ENCODE results near the gene CSNK1G1. TPM values are rescaled to one million over a fixed set of nuclear protein-coding genes. Genes with fewer than 3 reads are reported as not detected.
"Not testable (repeated sequence)": the region's sequence is repeated elsewhere in the genome, so short reads cannot be mapped to it uniquely, and the experiment has no call there.

The CSNK1G1 gene
- 6.3 and 9.7 TPM in 2 replicates for polyA plus RNA-seq (2014; cell fraction: cytosol; rRNA removed)
- polyA plus RNA-seq (2014; cell fraction: nucleus; rRNA removed) = 4.7 and 5.8 TPM in 2 replicates

DNA sequence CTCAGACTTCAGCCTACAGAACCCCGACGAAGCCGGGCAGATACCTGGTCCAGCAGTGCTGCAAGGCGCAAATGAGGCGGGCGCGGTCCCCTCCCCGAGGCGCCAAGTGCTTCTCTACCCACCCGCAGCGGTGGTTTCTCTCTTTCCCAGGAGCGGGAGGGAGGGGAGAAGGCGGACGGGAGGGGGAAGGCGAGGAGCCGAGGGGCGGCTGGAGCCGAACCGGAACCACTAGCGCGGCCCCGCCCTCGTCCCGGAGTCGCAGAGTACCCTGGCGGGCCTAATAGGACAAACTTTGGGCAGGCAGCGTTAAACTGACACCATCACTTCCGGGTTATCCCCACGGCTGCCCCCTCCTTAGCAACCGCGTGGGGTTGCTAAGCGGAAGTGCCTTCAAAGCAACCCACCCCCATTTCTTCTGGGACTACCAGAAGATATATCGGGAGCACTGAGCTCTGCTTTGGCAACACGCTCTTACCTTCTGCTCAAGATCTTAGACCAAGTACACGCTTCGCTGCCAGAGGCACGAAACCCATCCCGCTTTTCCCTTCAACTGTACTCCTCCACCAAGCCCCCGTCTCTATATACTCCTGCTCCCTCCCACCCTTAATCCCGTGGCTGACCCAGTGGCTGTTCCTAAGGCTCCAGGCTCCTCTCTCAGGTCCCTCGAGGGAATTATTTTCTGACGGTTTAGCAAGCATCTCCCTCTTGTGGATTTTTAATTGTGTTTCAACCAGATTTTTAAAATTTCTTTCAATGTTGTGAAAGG, at the start of gene CSNK1G1:
Gene CSNK1G1, minus strand, starts transcription at position 230 of the 766 bp plus-strand sequence. CDS start 55,674 bp downstream, outside the sequence.
- peak; percentile 97 for DNase-seq (ENCODE audit: low spot score)

DNA sequence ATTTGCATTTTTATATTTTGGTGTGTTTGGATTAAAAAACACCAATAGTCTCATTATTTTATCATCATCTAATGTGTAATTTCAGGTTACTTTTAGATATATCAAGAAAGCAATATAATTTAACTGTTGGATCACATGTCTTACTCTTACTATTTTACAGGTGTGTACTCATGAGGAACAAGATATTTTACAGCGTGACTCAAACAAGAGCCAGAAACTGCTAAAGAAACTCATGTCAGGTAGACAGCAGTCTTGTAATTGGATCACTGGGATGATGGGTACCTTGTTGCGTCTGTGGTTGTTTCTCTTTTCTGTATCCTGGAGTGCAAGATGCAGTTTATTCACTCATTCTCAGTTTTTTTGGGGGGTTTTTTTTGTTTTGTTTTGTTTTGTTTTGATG, 44.6 kb upstream of the CSNK1G1 start:
- no peak for DNase-seq (ENCODE audit: low spot score)

DNA sequence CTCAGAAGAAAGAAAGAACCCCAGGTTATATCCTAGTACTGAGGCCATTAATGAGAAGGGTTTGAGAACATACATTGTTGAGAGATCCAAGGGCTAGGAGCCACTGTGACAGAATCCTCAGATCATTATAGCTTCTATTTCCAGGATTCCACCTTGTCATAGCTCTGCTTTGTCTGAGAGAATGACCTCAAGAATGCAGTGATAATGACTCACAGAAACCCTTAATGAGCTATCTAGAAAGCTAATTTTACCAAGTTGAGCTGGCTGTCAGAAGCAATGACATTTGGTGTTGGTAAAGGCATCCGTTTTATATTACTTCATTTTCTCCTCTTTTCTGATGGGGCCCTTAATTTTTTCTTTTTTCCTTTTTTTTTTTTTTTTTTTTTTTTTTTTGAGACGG, 42.6 kb upstream of the CSNK1G1 start:
- DNase-seq (ENCODE audit: low spot score) = no peak

DNA sequence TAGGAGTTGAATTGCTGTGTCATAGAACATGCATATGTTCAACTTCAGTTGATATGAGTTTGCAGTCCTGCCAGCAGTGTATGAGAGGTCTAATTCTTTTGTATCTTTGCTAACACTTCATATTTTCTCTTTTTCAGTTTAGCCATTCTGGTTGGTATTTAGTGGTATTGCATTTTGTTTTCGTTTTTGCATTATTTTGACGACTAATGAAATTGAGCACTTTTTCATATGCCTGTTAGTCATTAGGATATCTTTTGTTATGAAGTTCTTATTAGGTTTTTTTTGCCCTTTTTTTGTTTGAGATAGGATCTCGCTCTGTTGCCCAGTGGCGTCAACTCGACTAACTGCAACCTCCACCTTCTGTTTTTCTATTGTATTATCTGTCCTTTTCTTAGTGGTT, 40.8 kb upstream of the CSNK1G1 start:
- no peak for DNase-seq (ENCODE audit: low spot score)

DNA sequence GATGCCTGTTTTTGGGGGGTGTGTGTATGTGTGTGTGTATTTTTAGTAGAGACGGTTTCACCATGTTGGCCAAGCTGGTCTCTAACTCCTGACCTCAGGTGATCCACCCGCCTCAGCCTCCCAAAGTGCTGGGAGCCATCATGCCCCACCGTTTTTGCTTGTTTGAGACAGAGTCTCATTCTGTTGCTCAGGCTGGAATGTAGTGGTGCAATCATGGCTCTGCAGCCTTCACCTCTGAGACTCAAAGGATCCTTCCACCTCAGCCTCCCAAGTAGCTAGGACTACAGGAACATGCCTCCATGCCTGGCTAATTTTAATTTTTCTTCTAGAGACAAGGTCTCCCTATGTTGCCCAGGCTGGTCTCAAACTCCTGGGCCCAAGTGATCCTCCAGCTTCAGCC, 36.5 kb upstream of the CSNK1G1 start:
- DNase-seq (ENCODE audit: low spot score) = not testable (repeated sequence)

DNA sequence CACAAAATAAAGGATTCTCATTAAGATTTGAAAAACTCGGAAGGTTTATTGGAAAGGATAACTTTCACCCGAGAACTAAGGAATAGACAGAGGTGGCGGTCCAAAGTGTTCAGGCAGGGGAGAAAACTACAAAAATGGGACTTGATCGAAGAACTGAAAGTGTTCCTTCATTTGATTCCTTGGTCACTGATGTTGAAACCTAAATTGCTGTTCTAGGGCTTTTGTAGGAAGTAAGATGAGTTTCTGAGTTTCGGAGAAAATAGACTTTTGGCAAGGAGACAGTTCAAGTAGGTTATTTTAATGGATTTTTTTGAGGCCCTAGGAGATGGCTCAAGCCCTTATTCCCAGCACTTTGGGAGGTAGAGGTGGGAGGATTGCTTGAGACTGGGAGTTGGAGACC, 33.1 kb upstream of the CSNK1G1 start:
- DNase-seq (ENCODE audit: low spot score) = no peak

DNA sequence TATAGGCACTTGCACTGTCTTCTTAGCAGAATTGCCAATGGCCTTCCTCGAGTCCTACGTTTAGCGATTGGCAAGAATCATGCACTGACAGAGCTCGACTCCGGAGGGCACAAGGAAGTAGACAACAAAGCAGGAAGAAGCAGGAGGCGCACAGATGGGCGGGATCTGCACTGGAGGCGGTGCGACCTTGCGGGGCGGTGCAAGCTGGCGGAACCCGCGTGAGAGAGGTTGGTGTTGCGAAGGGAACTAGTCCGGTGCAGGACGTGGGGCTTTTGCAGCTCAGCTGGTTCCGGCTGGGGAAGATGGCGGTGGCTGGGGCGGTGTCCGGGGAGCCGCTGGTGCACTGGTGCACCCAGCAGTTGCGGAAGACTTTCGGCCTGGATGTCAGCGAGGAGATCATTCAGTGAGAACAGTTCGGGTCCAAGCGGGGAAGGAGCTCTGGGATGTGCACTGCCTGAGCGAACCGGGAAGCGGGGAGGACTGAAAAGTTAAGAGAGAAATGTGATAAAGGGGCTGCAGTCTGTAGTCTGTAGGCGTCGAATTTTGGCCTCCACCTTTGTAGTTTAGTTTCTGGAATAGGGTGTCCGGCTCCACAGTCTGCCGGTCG, 31.7 kb upstream of the CSNK1G1 start, which contains the start of gene TRIP4:
Gene TRIP4, plus strand, starts transcription at position 275 of the 607 bp plus-strand sequence. Its CDS starts 28 bp downstream, at position 303.
- DNase-seq (ENCODE audit: low spot score) = peak; percentile 98

DNA sequence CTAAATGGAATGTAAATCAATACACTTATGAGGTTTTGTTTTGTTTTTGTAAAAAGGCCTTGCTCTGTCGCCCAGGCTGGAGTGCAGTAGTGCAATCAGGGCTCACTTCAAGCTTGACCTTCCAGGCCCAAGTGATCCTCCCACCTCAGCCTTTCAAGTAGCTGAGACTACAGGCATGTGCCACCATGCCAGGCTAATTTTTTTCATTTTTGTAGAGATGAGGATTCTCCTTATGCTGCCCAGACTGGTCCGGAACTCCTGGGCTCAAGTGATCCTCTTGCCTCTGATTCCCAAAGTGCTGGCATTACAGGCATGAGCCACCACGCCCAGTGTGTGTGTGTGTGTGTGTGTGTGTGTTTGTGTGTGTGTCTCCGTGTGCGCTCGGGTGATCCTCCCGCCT, 30.3 kb upstream of the CSNK1G1 start:
- no peak for DNase-seq (ENCODE audit: low spot score)

DNA sequence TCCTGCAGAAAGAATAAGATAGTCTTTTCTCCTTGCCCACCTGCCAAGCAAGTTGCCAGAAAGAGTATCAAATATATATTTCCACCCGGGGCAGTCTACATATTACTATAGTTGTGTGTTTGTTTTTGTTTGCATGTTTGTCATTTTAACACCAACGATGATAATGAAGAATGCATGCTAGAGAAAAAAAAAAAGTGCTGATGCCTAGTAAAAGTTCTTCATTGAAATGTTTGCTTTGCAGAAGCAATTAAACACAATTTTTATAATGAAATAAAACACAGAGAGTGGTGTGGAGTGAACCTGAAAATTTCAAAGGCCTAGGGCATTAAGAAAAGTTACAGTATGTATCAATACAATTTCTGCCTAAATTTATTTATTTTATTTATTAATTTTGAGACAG, 27.8 kb upstream of the CSNK1G1 start:
- no peak for DNase-seq (ENCODE audit: low spot score)

DNA sequence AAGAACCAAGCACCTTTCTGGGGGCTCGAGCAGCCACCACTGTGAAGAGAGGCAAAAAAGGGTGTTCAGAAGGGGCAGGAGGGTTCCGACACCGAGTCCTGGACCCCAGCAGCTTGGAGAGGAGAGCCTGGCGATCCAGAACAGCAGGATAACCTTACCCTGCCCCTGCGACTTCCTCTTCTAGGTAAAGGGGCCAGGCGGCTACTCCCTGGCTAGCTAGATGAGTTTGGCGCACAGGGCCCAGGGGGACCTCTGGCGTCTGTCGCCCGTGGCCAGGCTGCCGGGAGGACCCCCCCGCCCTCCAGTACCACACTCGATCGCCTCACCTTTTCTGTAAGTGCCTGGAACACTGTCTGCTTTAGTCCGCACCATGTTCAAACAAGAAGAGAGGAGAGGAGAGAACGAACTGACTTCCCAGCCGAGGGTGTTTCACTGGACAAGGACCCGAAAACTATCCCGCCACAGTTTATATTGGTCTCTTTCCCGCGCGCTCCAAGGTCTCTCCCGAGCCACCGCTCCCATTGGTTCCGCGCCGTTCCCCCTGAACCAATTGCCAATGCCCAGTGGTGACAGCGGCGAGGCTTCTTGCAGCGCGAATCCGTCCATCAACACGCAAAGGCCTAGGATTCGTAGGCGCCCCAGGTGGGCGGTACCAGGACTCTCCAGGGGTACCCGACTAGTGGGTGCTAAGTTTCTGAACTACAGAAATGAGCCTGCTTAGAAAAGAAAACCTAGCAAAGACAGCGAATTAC, 25.2 kb upstream of the CSNK1G1 start, which contains the start of gene PCLAF:
Gene PCLAF, minus strand, starts transcription at position 442 of the 752 bp plus-strand sequence. Its CDS starts 70 bp downstream, at position 372.
- peak; percentile 98 for DNase-seq (ENCODE audit: low spot score)

DNA sequence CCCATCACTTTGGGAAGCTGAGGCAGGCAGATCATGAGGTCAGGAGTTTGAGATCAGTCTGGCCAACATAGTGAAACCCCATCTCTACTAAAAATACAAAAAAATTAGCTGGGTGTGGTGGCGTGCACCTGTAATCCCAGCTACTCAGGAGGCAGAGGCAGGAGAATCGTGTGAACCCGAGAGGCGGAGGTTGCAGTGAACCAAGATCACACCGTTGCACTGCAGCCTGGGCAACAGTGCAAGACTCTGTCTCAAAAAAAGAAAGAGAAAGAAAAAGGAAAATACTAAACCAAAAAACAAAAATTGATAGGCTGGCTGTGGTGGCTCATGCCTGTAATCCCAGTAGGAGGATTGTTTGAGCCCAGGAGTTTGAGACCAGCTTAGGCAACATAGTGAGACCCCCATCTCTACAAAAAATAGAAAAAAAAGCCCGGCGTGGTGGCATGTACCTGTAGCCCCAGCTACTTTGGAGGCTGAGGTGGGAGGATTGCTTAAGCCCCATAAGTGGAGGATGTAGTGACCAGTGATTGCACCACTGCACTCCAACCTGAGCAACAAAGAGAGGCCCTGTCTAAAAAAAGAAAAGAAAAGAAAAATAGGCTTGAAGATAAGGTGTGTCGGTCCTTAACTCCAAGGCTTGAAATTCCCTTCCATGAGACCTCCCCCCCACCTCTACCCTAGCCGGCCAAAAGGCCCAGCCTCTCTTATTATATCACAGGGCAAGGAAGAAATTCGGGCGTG, 24.3 kb upstream of the CSNK1G1 start:
- not testable (repeated sequence) for DNase-seq (ENCODE audit: low spot score)

DNA sequence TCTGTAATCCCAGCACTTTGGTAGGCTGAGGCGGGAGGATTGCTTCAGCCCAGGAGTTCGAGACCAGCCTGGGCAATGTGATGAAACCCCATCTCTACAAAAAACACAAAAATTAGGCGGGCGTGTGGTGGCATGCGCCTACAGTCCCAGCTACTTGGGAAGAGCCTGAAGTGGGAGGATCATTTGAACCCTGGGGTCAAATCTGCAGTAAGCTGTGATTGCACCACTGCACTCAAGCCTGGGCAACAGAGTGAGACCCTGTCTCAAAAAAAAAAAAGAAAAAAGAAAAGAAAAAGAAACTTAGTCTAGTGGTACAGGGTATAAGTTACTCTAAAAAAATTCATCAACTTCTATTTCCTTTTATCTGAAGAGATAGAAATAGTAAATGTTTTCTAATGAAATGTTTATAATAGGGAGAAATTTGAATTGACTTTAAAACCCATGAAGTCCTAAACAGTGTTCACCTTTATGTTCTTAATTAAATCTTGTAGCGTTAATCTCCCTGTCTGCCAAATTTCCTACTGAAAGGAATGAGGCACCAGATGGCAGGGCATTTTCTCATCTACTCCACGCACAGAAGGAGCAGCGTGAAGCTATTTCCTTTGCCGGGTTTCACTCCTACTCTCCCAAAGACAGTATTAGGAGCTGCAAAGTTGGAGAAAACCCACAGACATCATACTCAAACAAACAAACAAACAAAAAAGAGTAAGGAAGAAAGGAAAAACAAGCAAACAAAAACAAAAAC, 23.4 kb upstream of the CSNK1G1 start:
- peak; percentile 22 for DNase-seq (ENCODE audit: low spot score)

DNA sequence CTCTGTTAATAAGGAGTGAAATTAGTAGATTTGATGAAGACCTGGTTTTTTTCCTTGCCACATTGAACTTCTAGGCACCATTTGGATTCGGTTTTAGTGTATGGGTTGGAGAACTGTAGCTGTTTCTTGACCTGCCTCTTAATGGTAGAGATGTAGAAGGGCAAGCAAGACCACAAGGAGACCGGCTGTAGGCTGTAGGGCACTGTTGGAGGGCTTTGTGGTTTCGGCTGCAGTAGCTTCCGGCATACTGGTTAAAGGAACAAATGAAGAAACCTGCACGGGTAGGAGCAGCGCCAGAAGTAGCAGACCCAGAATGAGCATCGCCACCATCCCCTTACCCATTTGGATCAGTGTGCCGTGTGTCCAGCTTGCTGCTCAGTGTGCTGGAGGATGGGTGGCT, 17.4 kb upstream of the CSNK1G1 start:
- DNase-seq (ENCODE audit: low spot score) = no peak

DNA sequence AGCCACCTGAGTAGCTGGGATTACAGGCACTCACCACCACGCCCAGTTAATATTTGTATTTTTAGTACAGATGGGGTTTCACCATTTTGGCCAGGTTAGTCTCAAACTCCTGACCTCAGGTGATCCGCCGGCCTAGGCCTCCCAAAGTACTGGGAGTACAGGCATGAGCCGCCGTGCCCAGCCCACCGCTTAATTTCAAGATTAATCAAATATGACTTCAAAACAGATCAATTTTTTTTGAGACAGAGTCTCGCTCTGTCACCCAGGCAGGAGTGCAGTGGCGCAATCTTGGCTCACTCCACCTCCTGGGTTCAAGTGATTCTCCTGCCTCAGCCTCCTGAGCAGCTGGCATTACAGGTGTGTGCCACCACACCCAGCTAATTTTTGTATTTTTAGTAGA, 15.4 kb upstream of the CSNK1G1 start:
- not testable (repeated sequence) for DNase-seq (ENCODE audit: low spot score)

DNA sequence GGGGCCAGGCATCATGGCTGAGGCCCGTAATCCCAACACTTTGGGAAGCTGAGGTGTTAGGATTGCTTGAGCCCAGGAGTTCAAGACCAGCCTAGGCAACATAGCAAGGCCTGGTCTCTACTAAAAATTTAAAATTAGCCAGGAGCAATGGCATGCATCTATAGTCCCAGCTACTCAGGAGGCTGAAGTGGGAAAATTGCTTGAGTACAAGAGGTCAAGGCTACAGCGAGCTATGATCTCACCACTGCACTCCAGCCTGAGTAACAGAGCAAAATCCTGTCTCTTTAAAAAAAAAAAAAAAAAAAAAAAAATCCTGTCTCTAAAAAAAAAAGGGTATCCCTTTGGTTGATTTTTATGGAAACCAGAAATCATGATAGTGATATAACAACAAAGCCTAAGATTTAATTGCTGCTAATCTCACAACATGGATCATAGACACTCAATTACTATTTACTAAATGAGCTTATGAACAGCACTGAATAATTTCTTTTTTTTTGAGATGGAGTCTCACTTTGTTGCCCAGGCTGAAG, 13.2 kb upstream of the CSNK1G1 start:
- no peak for DNase-seq (ENCODE audit: low spot score)

DNA sequence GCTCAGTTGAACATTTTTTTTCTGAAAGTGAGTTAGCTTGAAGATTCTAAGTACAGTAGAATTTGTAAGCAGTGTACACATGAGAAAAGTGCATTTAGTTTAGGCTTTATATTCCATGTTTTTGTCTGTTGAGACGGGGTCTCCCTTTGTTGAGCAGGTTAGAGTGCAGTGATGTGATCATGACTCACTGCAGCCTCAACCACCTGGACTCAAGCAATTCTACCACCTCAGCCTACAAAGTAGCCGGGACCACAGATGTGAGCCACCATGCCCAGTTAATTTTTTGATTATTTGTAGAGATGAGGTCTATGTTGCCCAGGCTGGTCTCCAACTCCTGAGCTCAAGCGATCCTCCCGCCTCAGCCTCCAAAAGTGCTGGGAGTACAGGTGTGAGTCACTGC, 5.3 kb upstream of the CSNK1G1 start:
- DNase-seq (ENCODE audit: low spot score) = no peak

DNA sequence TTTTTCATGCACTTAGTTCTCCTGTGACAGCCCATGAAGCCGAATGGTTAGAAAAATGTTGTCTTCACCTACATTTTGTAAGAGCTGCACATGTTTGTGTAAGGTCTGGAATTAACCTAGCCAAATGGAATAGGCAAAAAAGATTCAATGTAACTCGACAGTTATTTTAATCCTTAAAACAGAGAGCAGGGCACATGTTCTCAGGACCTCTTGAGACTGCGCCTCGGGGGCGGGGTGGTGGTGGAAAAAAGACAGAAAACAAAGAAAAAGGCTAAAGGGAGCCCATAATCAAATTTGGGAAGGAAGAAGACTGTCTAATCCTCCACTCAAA, 702 bp upstream of the CSNK1G1 start:
- DNase-seq (ENCODE audit: low spot score) = no peak

DNA sequence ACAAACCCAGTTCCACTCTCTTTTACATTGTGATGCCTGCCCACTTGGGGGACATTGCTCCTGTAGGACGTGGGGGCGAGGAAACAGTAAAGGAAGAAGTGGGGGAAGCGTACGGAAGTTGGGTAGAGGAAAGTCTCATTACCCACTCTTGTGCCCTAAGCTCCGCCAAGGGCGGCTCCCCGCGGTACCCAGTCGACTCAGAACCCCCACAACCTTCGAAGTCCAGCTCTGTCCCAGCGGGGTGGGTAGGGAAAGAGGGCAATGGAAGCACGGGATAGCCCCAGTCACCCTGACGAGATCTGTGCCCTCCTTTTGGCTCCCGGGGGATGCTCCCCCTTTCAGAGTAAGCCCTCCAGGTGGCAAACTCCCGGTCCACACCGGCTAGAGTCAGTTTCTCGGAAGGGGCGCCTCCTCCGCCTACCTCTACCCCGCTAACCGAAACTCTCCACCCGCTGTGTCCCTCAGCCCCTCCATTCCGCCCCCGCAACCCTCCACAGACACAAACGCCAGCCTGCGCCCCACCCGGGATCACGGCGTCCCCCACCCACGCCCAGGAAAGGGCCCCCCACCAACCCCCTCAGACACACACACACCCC, 527 bp downstream of the CSNK1G1 start:
- DNase-seq (ENCODE audit: low spot score) = peak; percentile 15

DNA sequence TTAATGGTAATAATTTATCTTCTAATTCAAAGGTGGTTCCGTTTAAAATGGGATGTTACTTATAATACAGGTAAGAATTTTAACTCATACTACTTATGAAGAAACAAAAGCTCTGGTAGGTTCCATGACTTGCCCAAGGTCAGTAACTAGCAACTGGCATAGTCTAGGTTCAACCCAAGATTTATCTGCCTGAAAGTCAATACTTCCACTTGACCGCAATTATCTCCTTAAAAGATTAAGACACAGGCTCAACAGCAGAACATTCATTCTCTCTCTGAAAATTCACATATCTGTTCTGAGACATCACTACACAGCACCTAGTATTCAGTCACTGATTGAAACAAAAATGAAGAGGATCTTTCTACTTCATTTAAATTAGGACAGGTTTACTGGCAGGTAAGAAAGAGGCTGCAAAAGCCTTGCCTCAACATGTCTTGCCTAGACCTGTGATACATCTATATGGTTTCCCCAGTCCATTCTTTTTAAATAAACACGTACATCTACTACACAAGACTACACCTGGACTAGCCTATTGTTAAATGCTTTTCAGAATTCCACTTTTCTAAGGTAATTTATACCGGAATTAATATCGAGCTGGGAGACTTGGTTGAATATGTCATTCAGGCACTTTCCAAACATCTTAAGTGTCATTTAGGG, 1.2 kb downstream of the CSNK1G1 start:
- DNase-seq (ENCODE audit: low spot score) = no peak

DNA sequence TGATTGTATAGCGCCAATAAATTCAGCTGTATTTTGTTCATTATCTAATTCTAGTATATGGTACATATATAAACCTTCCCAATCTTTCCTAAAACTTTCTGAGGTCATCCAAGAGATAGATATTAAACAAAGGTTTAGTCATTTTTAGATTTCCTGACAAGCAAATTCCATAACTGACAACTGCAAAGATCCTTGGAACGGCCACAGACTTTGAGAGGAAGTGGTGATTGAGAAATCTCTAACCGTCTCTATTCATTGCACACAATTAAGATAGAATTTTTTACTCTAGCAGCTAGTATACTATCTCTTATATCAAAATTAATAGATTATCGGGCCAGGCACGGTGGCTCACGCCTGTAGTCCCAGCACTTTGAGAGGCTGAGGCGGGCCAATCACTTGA, 4.7 kb downstream of the CSNK1G1 start:
- no peak for DNase-seq (ENCODE audit: low spot score)

All from SK-N-DZ (cell line).